GM10266 (cell line): ENCODE measurements around the gene PDE9A.
A peak's percentile ranks its signal among the peaks of the same experiment; 100 is the strongest.

Experiments
- DNase-seq: peaks from one replicate; pipeline ENCODE4 v3.0.0; 2012; ENCODE audit errors: extremely low spot score
- TF ChIP-seq, protein P1 (sequence below): IDR thresholded peaks from 2 replicates; pipeline ENCODE4 v1.5.1; 2012; ENCODE audit warnings: mild to moderate bottlenecking, low read depth; ENCODE audit not compliant: control insufficient read depth, insufficient read depth; ENCODE audit errors: missing control alignments

The PDE9A gene

DNA sequence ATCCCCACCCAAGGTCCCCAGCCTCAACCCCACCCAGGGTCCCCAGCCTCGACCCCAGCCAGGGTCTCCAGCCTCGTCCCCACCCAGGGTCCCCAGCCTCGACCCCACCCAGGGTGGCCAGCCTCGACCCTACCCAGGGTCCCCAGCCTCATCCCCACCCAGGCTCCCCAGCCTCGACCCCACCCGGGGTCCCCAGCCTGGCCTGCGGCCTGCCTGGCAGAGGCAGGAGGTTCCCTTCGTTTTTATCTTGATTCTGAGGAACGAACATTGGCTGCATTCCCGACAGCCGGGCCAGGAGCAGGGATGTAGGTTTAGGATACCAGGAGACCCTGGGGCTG, 3.4 kb upstream of the PDE9A start:
- TF ChIP-seq, protein P1, sequence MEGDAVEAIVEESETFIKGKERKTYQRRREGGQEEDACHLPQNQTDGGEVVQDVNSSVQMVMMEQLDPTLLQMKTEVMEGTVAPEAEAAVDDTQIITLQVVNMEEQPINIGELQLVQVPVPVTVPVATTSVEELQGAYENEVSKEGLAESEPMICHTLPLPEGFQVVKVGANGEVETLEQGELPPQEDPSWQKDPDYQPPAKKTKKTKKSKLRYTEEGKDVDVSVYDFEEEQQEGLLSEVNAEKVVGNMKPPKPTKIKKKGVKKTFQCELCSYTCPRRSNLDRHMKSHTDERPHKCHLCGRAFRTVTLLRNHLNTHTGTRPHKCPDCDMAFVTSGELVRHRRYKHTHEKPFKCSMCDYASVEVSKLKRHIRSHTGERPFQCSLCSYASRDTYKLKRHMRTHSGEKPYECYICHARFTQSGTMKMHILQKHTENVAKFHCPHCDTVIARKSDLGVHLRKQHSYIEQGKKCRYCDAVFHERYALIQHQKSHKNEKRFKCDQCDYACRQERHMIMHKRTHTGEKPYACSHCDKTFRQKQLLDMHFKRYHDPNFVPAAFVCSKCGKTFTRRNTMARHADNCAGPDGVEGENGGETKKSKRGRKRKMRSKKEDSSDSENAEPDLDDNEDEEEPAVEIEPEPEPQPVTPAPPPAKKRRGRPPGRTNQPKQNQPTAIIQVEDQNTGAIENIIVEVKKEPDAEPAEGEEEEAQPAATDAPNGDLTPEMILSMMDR = no peak
- DNase-seq = no peak

GRCh38 chr21:42650441-42651421, 2.7 kb upstream of the PDE9A start:
- TF ChIP-seq, protein P1 = no peak
- DNase-seq = no peak

GRCh38 chr21:42651515-42652401, 1.7 kb upstream of the PDE9A start:
- no peak for DNase-seq
- TF ChIP-seq, protein P1 = no peak

- TF ChIP-seq, protein P1 = no peak
- no peak for DNase-seq
Measured at GRCh38 chr21:42652527-42653230, 742 bp upstream of the PDE9A start.

GRCh38 chr21:42654179-42654912, 925 bp downstream of the PDE9A start:
- DNase-seq = peak; percentile 72
- TF ChIP-seq, protein P1 = no peak

DNA sequence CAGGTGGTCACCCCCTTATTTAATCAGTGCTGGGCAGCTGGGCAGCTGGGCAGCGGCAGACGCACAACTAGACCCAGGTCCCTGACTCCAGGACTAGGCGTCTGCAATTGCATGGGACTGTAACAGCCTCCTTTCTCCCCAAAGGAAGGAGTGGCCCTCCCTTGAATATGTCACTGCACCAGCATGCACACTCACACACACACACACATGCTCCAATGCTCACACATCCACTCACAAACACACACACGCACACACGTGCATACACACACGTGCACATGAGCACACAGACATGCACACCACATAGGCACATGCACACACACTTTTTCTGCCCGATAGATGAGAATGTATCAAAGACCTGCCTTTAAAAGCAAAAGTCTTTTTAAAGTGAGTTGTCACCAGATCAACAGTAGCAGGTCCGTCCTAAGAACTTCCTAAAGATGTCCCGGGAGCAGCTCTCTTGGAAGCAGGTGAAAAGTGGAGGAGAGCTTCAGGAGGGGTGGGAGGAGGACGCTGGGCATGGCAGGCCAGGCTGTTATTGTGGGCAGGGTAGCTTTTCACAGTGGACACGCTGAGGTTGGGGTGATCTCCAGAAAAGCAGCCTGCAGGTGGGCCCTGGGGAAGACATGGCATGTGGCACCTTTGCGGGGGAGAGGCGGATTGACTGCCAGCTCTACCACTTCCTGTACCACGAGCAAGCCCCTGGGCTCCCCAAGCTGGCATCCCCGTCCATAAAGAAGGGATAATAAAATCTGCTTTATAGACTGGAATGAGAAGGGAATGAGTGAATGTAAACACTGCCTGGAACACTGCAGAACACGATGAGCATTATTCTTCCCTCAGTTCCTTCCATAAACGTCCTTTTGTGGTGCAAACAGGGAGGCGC, 1.7 kb downstream of the PDE9A start:
- no peak for DNase-seq

More for the DNA sequence above, 1.7 kb downstream of the PDE9A start:
- TF ChIP-seq, protein P1 = no peak
